A549 (cell line): ENCODE data around the gene AGR2.

Source experiments
- CTCF ChIP-seq: fragments of >200 bp; sonication (Bioruptor Twin); formaldehyde crosslinking; IDR thresholded peaks from 3 replicates; pipeline ENCODE4 v1.5.1; 2016
- MAZ ChIP-seq: fragments of 150-350 bp; IDR thresholded peaks from 2 replicates; pipeline ENCODE4 v1.6.1; 2014; ENCODE audit warnings: antibody characterized with exemption, low read depth, low read length, borderline replicate concordance
- RFX5 ChIP-seq: fragments of 450-650 bp; IDR thresholded peaks from 2 replicates; pipeline ENCODE4 v1.7.1; 2014; ENCODE audit warnings: antibody characterized with exemption, mild to moderate bottlenecking, moderate library complexity

GRCh38 chr7:16753102-16753931 lies 51.5 kb downstream of the AGR2 start, which contains the start of gene TSPAN13:
- TF ChIP-seq MAZ (0 out of 2 replicates have a peak, but pooled peaks have one; percentile 14), RFX5 (no peak), CTCF (no peak)
